Vagina (tissue), 2 donors: ENCODE data around the gene WDR6.

ENCODE experiments used
- POLR2AphosphoS5 ChIP-seq, 2 donors: sonication (generic); formaldehyde crosslinking; IDR thresholded peaks; one replicate each; pipeline ENCODE4 v1.9.0; 2017; ENCODE audit warnings: antibody characterized with exemption in 2 of 2, mild to moderate bottlenecking in 2 of 2, low read depth in 1 of 2; ENCODE audit not compliant: insufficient read depth in 1 of 2
- TF ChIP-seq, protein P1 (sequence below), 3 experiments: fragments of 450-650 bp in 2 of 3; fragments of 200-600 bp in 1 of 3; sonication (generic) in 1 of 3; IDR thresholded peaks; one replicate each; pipeline ENCODE4 v1.5.1; 2017 to 2019; ENCODE audit warnings: antibody characterized with exemption in 3 of 3, mild to moderate bottlenecking in 2 of 3, moderate library complexity in 2 of 3

DNA sequence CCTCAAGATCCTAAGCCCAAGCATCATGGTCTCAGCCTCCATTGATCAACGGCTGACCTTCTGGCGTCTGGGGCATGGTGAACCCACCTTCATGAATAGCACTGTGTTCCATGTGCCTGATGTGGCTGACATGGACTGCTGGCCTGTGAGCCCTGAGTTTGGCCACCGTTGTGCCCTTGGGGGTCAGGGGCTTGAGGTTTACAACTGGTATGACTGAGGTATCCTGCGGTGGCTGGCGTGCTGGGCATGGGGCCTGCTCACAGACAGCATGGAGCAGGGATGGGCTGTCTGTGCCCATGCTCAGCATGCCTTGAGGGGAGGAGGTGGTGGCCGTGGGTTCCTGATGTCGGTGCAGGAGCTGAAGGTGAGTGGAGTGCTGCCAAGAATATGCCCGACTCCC, 7.9 kb downstream of the WDR6 start:
- TF ChIP-seq, protein P1, sequence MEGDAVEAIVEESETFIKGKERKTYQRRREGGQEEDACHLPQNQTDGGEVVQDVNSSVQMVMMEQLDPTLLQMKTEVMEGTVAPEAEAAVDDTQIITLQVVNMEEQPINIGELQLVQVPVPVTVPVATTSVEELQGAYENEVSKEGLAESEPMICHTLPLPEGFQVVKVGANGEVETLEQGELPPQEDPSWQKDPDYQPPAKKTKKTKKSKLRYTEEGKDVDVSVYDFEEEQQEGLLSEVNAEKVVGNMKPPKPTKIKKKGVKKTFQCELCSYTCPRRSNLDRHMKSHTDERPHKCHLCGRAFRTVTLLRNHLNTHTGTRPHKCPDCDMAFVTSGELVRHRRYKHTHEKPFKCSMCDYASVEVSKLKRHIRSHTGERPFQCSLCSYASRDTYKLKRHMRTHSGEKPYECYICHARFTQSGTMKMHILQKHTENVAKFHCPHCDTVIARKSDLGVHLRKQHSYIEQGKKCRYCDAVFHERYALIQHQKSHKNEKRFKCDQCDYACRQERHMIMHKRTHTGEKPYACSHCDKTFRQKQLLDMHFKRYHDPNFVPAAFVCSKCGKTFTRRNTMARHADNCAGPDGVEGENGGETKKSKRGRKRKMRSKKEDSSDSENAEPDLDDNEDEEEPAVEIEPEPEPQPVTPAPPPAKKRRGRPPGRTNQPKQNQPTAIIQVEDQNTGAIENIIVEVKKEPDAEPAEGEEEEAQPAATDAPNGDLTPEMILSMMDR (IDR thresholded peaks at IDR 0.05) = no peak
- no peak for TF ChIP-seq POLR2AphosphoS5 (IDR thresholded peaks at IDR 0.05; ENCODE audit: insufficient read depth in 1 of 2, low read depth in 1 of 2)
